ENCODE data around the gene DLG2. TPM values are rescaled to one million over a fixed set of nuclear protein-coding genes. Genes with fewer than 3 reads are reported as not detected.

Gene DLG2
- polyA plus RNA-seq, 1 experiment: 0.68 TPM

DNA sequence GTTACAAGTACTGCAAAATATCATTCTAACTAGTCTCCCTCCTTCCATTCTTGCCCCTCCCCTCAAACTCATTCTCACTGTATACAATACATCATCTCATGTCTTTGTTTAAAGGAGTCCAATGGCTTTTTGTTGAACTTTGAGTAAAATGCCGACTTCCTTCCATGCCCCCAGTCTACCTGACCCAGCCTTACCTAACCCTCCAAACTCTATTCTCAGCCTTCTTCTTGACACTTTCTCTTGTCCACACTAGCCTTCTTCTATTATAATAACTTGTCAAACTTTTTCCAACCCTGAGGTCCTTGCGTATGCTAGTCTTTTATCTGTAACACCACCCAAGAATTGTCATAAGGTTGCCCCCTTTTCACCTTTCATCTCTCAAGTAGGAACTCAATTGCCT is 1329.6 kb downstream of the DLG2 start:
- Histone ChIP-seq H3K4me3 (ENCODE audit: low read depth, low read length) (no peak overlapping the region), H3K27me3 (ENCODE audit: control insufficient read depth, insufficient read depth, low read length) (no peaks in the 10 kb centered on the region), H3K9me3 (ENCODE audit: control insufficient read depth, insufficient read depth, low read length) (no peaks in the 10 kb centered on the region), H3K27ac (ENCODE audit: low read depth, low read length) (no peak overlapping the region)
- no peak for DNase-seq (ENCODE audit: low read depth, low spot score)
- ChIA-PET POLR2A (no interaction called here), CTCF (no interaction called here)
- TF ChIP-seq CTCF (IDR thresholded peaks at IDR 0.05; ENCODE audit: low read depth, low read length): no peak

GRCh38 chr11:84295815-84296214 is 1331.3 kb downstream of the DLG2 start:
- no peak for DNase-seq (ENCODE audit: low read depth, low spot score)
- Histone ChIP-seq H3K9me3 (ENCODE audit: control insufficient read depth, insufficient read depth, low read length) (no peaks in the 10 kb centered on the region), H3K27me3 (ENCODE audit: control insufficient read depth, insufficient read depth, low read length) (no peaks in the 10 kb centered on the region), H3K27ac (ENCODE audit: low read depth, low read length) (no peak overlapping the region), H3K4me3 (ENCODE audit: low read depth, low read length) (no peak overlapping the region)
- no peak for TF ChIP-seq CTCF (IDR thresholded peaks at IDR 0.05; ENCODE audit: low read depth, low read length)
- POLR2A ChIA-PET: no interaction called here
- CTCF ChIA-PET: no interaction called here

DNA sequence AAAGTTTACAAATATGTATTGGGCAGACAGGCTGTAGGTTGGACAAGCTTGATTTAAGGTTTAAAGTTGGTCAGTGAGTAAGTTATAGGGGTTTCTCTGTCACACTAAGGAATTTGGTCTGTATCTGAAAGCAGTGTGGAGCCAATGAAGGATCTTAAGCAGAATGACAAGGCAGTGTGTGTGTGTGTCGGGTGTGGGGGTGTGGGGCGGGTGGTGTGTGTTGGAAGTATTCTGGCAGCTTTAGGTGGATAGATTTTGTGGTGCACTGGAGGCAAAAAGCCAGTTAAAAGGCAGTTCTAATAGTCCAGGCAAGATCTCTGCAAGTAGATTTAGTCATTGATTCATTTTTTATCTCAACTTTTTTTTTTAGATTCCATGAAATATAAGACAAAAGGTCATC is 1334.2 kb downstream of the DLG2 start:
- no peak overlapping the region for H3K27ac ChIP-seq (ENCODE audit: low read depth, low read length)

DNA sequence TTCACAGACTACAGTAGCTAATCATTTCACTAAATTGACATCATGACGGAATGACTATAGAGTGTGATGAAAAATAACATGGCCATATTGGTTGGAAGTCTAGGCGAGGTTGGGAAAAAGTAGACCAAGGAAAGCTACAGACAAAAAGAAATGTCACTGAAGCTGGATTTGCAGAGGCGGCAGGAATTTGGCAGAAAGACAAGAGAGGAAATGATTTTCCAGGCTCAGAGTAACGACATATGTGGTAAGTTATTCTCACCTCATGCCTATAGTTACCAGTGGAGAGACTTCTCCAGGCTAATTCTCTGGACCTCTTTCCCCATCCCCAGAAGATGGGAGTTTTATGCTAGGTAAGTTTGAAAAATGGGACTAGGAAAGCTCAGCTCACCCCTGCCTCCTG is 1335.1 kb downstream of the DLG2 start:
- TF ChIP-seq CTCF (IDR thresholded peaks at IDR 0.05; ENCODE audit: low read depth, low read length): no peak
- ChIA-PET POLR2A (interaction anchor here (0.6 kb wide), 1 partner anchor 181 kb away, joined by 3 read pairs; no protein-coding TSS in a partner anchor), CTCF (interaction anchor here (0.5 to 1.8 kb wide), 3 partner anchors 87 to 1999 kb away, joined by 3 to 5 read pairs (median 3); no protein-coding TSS in a partner anchor)
- H3K27ac ChIP-seq (ENCODE audit: low read depth, low read length): no peak overlapping the region
- no peak for DNase-seq (ENCODE audit: low read depth, low spot score)
- no peaks in the 10 kb centered on the region for H3K9me3 ChIP-seq (ENCODE audit: control insufficient read depth, insufficient read depth, low read length)
- no peak overlapping the region for H3K4me3 ChIP-seq (ENCODE audit: low read depth, low read length)
- no peaks in the 10 kb centered on the region for H3K27me3 ChIP-seq (ENCODE audit: control insufficient read depth, insufficient read depth, low read length)

More for the DNA sequence above, 1334.2 kb downstream of the DLG2 start:
- ChIA-PET POLR2A (no interaction called here), CTCF (interaction anchor here (1.8 kb wide), 1 partner anchor 457 kb away, joined by 5 read pairs; no protein-coding TSS in a partner anchor)
- Histone ChIP-seq H3K4me3 (ENCODE audit: low read depth, low read length) (no peak overlapping the region), H3K27me3 (ENCODE audit: control insufficient read depth, insufficient read depth, low read length) (no peaks in the 10 kb centered on the region), H3K9me3 (ENCODE audit: control insufficient read depth, insufficient read depth, low read length) (no peaks in the 10 kb centered on the region)
- no peak for DNase-seq (ENCODE audit: low read depth, low spot score)
- TF ChIP-seq CTCF (IDR thresholded peaks at IDR 0.05; ENCODE audit: low read depth, low read length): no peak

DNA sequence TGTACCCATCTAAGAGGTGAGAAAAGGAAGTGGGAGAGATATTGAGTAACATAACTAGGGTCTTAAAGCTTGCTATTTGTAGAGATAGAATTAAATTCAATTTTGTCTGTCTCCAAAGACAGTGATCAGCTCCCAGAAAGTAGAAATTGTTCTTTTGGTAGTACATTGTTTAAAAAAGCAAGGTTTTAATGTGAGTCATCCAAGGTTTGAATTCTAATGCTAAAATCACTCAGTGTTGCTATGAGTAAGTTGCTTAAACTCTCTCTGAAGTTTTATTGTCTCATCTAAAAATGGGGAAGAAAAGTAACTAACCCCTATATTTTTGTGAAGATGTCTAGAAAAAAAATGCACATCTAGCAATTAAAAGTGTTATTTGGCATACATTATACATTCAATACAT is 1336.5 kb downstream of the DLG2 start:
- POLR2A ChIA-PET: no interaction called here

More for the DNA sequence above, 1336.5 kb downstream of the DLG2 start:
- Histone ChIP-seq H3K4me3 (ENCODE audit: low read depth, low read length) (no peak overlapping the region), H3K9me3 (ENCODE audit: control insufficient read depth, insufficient read depth, low read length) (no peaks in the 10 kb centered on the region), H3K27ac (ENCODE audit: low read depth, low read length) (no peak overlapping the region), H3K27me3 (ENCODE audit: control insufficient read depth, insufficient read depth, low read length) (no peaks in the 10 kb centered on the region)
- peak; percentile 7 for DNase-seq (ENCODE audit: low read depth, low spot score)
- CTCF ChIA-PET: interaction anchor here (0.5 to 1.0 kb wide), 3 partner anchors 53 to 463 kb away, joined by 3 to 6 read pairs (median 4); no protein-coding TSS in a partner anchor
- TF ChIP-seq CTCF (IDR thresholded peaks at IDR 0.05; ENCODE audit: low read depth, low read length): no peak
